Endothelial cell of coronary artery (primary cell): ENCODE measurements around the gene SPOCD1. TPM values are rescaled to one million over a fixed set of nuclear protein-coding genes. Genes with fewer than 3 reads are reported as not detected.

ENCODE experiments used
- total RNA-seq: library from RNA; depleted of rRNA; stranded (reverse); fragments of >200 nt; gene quantifications from 2 replicates; pipeline ENCODE4 v1.2.3, GENCODE V29; 2014

SPOCD1 gene
- total RNA-seq: 33.4 and 49.5 TPM in 2 replicates

DNA sequence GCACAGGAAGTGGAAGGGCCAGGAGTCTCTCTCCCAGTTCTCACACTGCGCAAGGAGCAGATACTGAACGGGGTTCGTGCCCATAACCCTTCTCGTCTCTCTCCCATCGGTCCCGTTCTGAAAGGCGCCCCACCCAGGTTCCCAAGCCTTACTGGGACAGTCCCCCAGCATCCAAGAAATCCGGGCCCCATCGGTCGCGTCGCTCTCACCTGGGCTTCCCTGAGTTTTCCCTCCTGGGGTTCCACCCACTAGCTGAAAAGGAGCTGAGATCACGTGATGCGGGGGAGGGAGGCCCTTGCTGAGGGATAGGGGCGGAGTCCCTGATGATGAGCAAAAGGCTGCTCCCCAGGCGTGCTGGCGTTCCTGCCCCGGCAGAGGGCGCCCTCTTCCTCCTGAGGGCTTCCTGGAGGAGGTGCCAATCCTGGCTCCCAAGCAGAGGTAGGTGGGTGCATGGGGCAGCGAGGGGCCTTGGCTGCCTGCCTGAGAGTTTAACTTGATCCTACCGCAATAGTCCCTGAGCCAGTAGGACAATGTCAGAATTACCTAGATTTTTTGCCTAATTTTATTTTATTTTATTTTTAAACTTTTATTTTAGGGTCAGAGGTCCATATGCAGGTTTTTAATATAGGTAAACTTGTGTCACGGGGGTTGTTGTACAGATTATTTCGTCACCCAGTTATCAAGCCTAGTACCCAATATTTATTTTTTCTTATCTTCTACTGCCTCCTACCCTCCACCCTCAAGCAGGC is at the start of gene SPOCD1:
SPOCD1 (minus strand) TSS at position 271 of the 749 bp plus-strand sequence. CDS start 689 bp downstream, outside the sequence.

GRCh38 chr1:31764312-31765040 is 51.3 kb downstream of the SPOCD1 start, which contains the start of gene ADGRB2:
TSS of gene ADGRB2 (minus strand) at chr1:31764340. CDS start at chr1:31757221, 7,119 bp downstream.

Other genes starting within 250 kb of the SPOCD1 start
- 336 and 343 TPM in 2 replicates for gene TINAGL1, start 239.5 kb downstream of the SPOCD1 start, total RNA-seq
- 0.28 and 0.54 TPM in 2 replicates for gene HCRTR1, start 198.3 kb downstream of the SPOCD1 start, total RNA-seq
- 63.7 and 69.3 TPM in 2 replicates for gene PEF1, start 171.1 kb downstream of the SPOCD1 start, total RNA-seq
- 0.54 and 1.0 TPM in 2 replicates for gene COL16A1, start 112.0 kb downstream of the SPOCD1 start, total RNA-seq
- gene ADGRB2, start 51.7 kb downstream of the SPOCD1 start, total RNA-seq: 0.85 and 1.2 TPM in 2 replicates
- 262 and 303 TPM in 2 replicates for gene PTP4A2, start 122.3 kb upstream of the SPOCD1 start, total RNA-seq
- gene KHDRBS1, start 197.8 kb upstream of the SPOCD1 start, total RNA-seq: 53.1 and 68.0 TPM in 2 replicates